AG04450 (cell line): ENCODE data around the gene RMC1. TPM values are rescaled to one million over a fixed set of nuclear protein-coding genes. Genes with fewer than 3 reads are reported as not detected.

Experiments
- CTCF ChIA-PET: fragments of 300-600, 350-600 bp; formaldehyde crosslinking; extraction: SDS; loops from one replicate; lab custom pipeline; 2022; ENCODE audit warnings: antibody characterized with exemption, inconsistent platforms; lab: Charles Lee
- POLR2A ChIA-PET: fragments of 350-600 bp; formaldehyde crosslinking; extraction: SDS; loops from one replicate; lab custom pipeline; 2021; ENCODE audit warnings: antibody characterized with exemption, inconsistent platforms; lab: Yijun Ruan, JAX
- DNase-seq: peaks from one replicate; pipeline ENCODE4 v3.0.0-alpha.2; 2011; ENCODE audit warnings: low read depth, low spot score
- H3K27ac ChIP-seq: one replicate; pipeline ENCODE4 v1.5.1; 2012; ENCODE audit warnings: low read depth, low read length, control low read depth
- H3K27me3 ChIP-seq: one replicate; pipeline ENCODE4 v1.6.0; 2012; ENCODE audit warnings: low read length; ENCODE audit not compliant: control insufficient read depth, insufficient read depth
- H3K4me3 ChIP-seq: 2 replicates; pipeline ENCODE4 v1.5.1; 2011; ENCODE audit warnings: mild to moderate bottlenecking, low read depth, low read length, control low read depth
- H3K9me3 ChIP-seq: 2 replicates; pipeline ENCODE4 v1.5.1; 2012; ENCODE audit warnings: low read length; ENCODE audit not compliant: control insufficient read depth, insufficient read depth
- CTCF ChIP-seq: IDR thresholded peaks from 2 replicates; pipeline ENCODE4 v1.5.1; 2011; ENCODE audit warnings: low read depth, low read length, control low read depth, inconsistent platforms
- polyA plus RNA-seq: library from polyadenylated mRNA; depleted of rRNA; stranded (reverse); fragments of >200 nt; gene quantifications from 2 replicates; pipeline ENCODE4 v1.2.3, GENCODE V29; 2011

Gene RMC1
- polyA plus RNA-seq, 1 experiment, result 16.3 TPM

GRCh38 chr18:23512641-23513040 lies 9.3 kb downstream of the RMC1 start:
- no peak overlapping the region for H3K4me3 ChIP-seq
- H3K9me3 ChIP-seq, result no peaks in the 10 kb centered on the region
- no peaks in the 10 kb centered on the region for H3K27me3 ChIP-seq
- CTCF ChIA-PET, result interaction anchor here (1.2 kb wide), 1 partner anchor 190 kb away, joined by 4 read pairs; no protein-coding TSS in a partner anchor
- POLR2A ChIA-PET, result interaction anchor here (0.6 kb wide), 1 partner anchor 51 kb away, joined by 6 read pairs; no protein-coding TSS in a partner anchor
- TF ChIP-seq CTCF, result no peak
- no peak for DNase-seq
- H3K27ac ChIP-seq, result no peak overlapping the region

- H3K4me3 ChIP-seq, result no peak overlapping the region
- peak; percentile 93 for TF ChIP-seq CTCF
- ChIA-PET CTCF (interaction anchor here (0.6 to 4.3 kb wide), 31 partner anchors 8 to 620 kb away, joined by 3 to 49 read pairs (median 5); no protein-coding TSS in a partner anchor), POLR2A (interaction anchor here (0.6 to 0.7 kb wide), 2 partner anchors 7 to 28 kb away, joined by 3 to 4 read pairs; no protein-coding TSS in a partner anchor)
- no peak overlapping the region for H3K27ac ChIP-seq
- H3K27me3 ChIP-seq, result no peaks in the 10 kb centered on the region
- peak; percentile 46 for DNase-seq
- H3K9me3 ChIP-seq, result no peaks in the 10 kb centered on the region
These were observed 12.7 kb downstream of the RMC1 start for GRCh38 chr18:23515911-23516546.

GRCh38 chr18:23519734-23520133 lies 16.4 kb downstream of the RMC1 start:
- no peaks in the 10 kb centered on the region for H3K27me3 ChIP-seq
- POLR2A ChIA-PET, result no interaction called here
- H3K9me3 ChIP-seq, result no peaks in the 10 kb centered on the region
- CTCF ChIA-PET, result no interaction called here
- no peak for DNase-seq
- H3K27ac ChIP-seq, result no peak overlapping the region
- TF ChIP-seq CTCF, result no peak
- no peak overlapping the region for H3K4me3 ChIP-seq

DNA sequence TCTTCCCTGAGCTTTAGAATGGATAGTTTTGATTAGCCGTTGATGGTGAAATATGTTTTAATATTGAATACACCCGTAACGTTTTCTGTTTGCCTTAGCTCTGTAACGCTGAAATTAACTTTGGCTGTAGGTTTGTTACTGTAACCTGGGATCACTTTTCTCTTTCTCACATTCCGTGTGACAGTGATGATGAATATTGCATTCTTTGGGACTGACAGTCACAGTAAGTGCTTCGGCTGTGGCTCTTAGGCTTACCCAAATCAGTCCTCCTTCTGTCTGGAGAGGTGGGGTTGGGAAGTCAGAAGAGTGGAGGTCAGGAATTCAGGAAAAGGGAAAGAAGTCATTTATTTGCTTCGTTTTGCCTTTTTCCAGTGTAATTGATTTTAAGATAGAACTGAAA lies 18.0 kb downstream of the RMC1 start:
- Histone ChIP-seq H3K4me3 (no peak overlapping the region), H3K27ac (no peak overlapping the region), H3K27me3 (no peaks in the 10 kb centered on the region), H3K9me3 (no peaks in the 10 kb centered on the region)
- ChIA-PET CTCF (interaction anchor here (0.8 kb wide), 1 partner anchor 1920 kb away, joined by 3 read pairs; the partner anchor contains the start of gene ESCO1), POLR2A (no interaction called here)
- no peak for TF ChIP-seq CTCF
- no peak for DNase-seq

DNA sequence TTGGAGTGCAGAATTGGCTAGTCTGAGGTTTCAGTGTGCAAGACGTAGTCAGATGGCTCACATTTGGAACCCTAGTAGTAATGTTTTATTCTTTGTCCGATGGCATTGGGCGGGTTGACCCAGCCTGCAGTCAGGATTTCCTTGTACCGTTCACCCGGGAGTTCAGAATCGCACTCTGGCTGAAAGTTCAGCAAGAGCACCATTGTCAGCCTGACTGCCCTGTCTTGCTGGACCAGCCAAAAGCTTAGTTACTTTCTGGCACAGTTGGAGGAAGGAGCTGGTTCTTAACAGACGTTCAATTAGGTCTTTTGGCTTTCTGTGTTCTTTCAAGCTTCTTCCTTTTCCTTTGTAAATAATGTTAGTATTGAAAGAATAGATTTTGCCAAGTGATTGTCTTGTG lies 18.6 kb downstream of the RMC1 start:
- CTCF ChIA-PET, result interaction anchor here (1.1 kb wide), 1 partner anchor 181 kb away, joined by 4 read pairs; no protein-coding TSS in a partner anchor

More for the DNA sequence above, 18.6 kb downstream of the RMC1 start:
- DNase-seq, result no peak
- Histone ChIP-seq H3K27me3 (no peaks in the 10 kb centered on the region), H3K9me3 (no peaks in the 10 kb centered on the region), H3K4me3 (no peak overlapping the region), H3K27ac (no peak overlapping the region)
- POLR2A ChIA-PET, result no interaction called here
- no peak for TF ChIP-seq CTCF
